Measurements from ENCODE around the gene TGM5.

Gene TGM5

GRCh38 chr15:43190178-43190577, 76.5 kb downstream of the TGM5 start:
- DNase-seq = no peak

- no peak for DNase-seq
These were observed 77.4 kb downstream of the TGM5 start for GRCh38 chr15:43189296-43189695.

DNA sequence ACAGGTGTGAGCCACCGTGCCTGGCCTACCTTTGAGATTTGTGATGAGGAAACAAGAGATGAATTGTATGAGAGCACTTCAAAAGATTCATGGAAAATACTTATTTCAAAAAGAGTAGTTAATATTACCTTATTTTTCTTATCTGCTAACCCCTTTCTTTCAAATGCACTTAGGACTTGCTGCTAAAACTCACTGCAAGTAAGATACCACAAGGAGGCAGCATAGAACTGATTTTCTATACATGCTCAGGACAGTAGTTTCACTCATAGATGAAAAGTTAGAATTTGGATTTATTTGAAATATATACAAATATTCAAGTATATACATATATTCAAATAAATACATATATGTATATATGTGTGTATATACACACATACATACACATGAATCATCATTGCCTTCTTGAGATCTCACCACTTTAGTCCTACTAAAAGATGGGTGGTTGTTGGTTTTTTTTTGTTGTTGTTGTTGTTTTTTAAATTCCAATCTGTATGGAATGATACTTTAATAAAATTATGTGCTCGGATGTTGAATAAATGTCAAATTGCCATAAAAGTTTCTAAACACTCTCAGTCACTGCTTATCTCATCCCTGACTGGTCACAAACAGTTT, 79.1 kb downstream of the TGM5 start:
- no peak for DNase-seq

GRCh38 chr15:43186003-43186353, 80.8 kb downstream of the TGM5 start:
- no peak for DNase-seq

GRCh38 chr15:43185157-43186002, 81.3 kb downstream of the TGM5 start, which contains the start of gene CCNDBP1:
Gene CCNDBP1, plus strand, starts transcription at chr15:43185403. Its CDS starts 96 bp downstream, at chr15:43185499.
- DNase-seq = peak; percentile 84

GRCh38 chr15:43184407-43185124, 82.2 kb downstream of the TGM5 start:
- no peak for DNase-seq

GRCh38 chr15:43183270-43183669, 83.5 kb downstream of the TGM5 start:
- DNase-seq = no peak

Data from activated T-cell treated with anti-CD3 and anti-CD28 coated beads, Interleukin-2, amount 50 U/mL, for 1 hour (primary cell).